Endometrial microvascular endothelial cells (primary cell): Measurements from ENCODE around the gene GMEB2. TPM values are rescaled to one million over a fixed set of nuclear protein-coding genes. Genes with fewer than 3 reads are reported as not detected.
"Not testable (repeated sequence)": the region's sequence is repeated elsewhere in the genome, so short reads cannot be mapped to it uniquely, and the experiment has no call there.

ENCODE experiments used
- in situ Hi-C: cut with HindIII; loops from 2 replicates; pipeline ENCODE4 v1.10.0; 2017; ENCODE audit warnings: low sequenced_read_pairs, low pct_unique_long_range_greater_than_20kb; ENCODE audit errors: inconsistent ontology term
- total RNA-seq: library from RNA; depleted of rRNA; stranded (reverse); fragments of >200 nt; gene quantifications from one replicate; pipeline ENCODE4 v1.2.3, GENCODE V29; 2015; ENCODE audit errors: inconsistent ontology term

Gene GMEB2
- total RNA-seq, 1 donor from 2014 or later: 11.9 TPM

GRCh38 chr20:63657937-63658748 is 31.2 kb upstream of the GMEB2 start, which contains the start of gene RTEL1:
RTEL1 (plus strand) TSS chr20:63658312; CDS start chr20:63659403, 1,091 bp downstream.
- in situ Hi-C loops: no loop called here

GRCh38 chr20:63657260-63657936 is 30.5 kb upstream of the GMEB2 start:
- in situ Hi-C loops: no loop called here

- in situ Hi-C loops: no loop called here
These were observed 29.6 kb upstream of the GMEB2 start for GRCh38 chr20:63656451-63656850.

- in situ Hi-C loops: no loop called here
These were observed 28.3 kb upstream of the GMEB2 start for GRCh38 chr20:63655249-63655648.

- in situ Hi-C loops: no loop called here
These were observed 27.2 kb upstream of the GMEB2 start for GRCh38 chr20:63653974-63654668.

GRCh38 chr20:63653041-63653973 is 26.4 kb upstream of the GMEB2 start, which contains the start of gene STMN3:
STMN3 (minus strand) TSS chr20:63653424; CDS start chr20:63653345, 79 bp downstream.
- in situ Hi-C loops: no loop called here

GRCh38 chr20:63652192-63652980 is 25.5 kb upstream of the GMEB2 start:
- in situ Hi-C loops: no loop called here

GRCh38 chr20:63651942-63652191 is 25.0 kb upstream of the GMEB2 start:
- in situ Hi-C loops: no loop called here

GRCh38 chr20:63650486-63650885 is 23.6 kb upstream of the GMEB2 start:
- in situ Hi-C loops: not testable (repeated sequence)

GRCh38 chr20:63648895-63649589 is 22.1 kb upstream of the GMEB2 start:
- in situ Hi-C loops: no loop called here

- in situ Hi-C loops: no loop called here
These were observed 21.3 kb upstream of the GMEB2 start for GRCh38 chr20:63648190-63648589.

GRCh38 chr20:63645218-63645617 is 18.3 kb upstream of the GMEB2 start:
- in situ Hi-C loops: no loop called here

- in situ Hi-C loops: no loop called here
These were observed 17.0 kb upstream of the GMEB2 start for GRCh38 chr20:63643946-63644345.

GRCh38 chr20:63643499-63643898 is 16.6 kb upstream of the GMEB2 start:
- in situ Hi-C loops: no loop called here

- in situ Hi-C loops: no loop called here
These were observed 15.8 kb upstream of the GMEB2 start for GRCh38 chr20:63642527-63643247.

GRCh38 chr20:63641792-63642523 is 15.1 kb upstream of the GMEB2 start:
- in situ Hi-C loops: no loop called here
